HepG2 (cell line): ENCODE measurements around the gene HELZ2. TPM values are rescaled to one million over a fixed set of nuclear protein-coding genes. Genes with fewer than 3 reads are reported as not detected.

Source experiments
- ATAC-seq: fragments of 200-7000 bp; cut with Tn5 transposase; 3 replicates; pipeline ENCODE4 v1.9.1; 2020; ENCODE audit warnings: mild to moderate bottlenecking, moderate library complexity
- BruUV-seq: library from RNA; stranded (reverse); fragments of 400-500 nt; replicated peaks from 2 replicates; lab custom pipeline; 2021; lab: Mats Ljungman, UMichigan
- CTCF ChIA-PET: fragments of 300-600 bp; formaldehyde crosslinking; extraction: SDS; loops from one replicate; lab custom pipeline; 2021; ENCODE audit warnings: low total read pairs, inconsistent platforms, low intra/inter-chr PET ratio; lab: Yijun Ruan, JAX
- POLR2A ChIA-PET: fragments of 350-600 bp; sonication (Branson Sonifier 250); formaldehyde crosslinking; loops from one replicate; lab custom pipeline; 2020; ENCODE audit warnings: antibody characterized with exemption, inconsistent platforms; lab: Yijun Ruan, JAX
- DNase-seq: peaks from one replicate; pipeline ENCODE4 v3.0.0-alpha.2; 2015; ENCODE audit warnings: low spot score
- FAIRE-seq: peaks from 3 replicates; lab custom pipeline; 2011; peaks lifted over from hg19 to GRCh38; lab: Jason Lieb, UNC
- H2AFZ ChIP-seq: one replicate; pipeline ENCODE4 v1.6.1; 2011; ENCODE audit warnings: low read length, inconsistent platforms
- H3K27ac ChIP-seq: fragments of 300-600 bp; 3 replicates; pipeline ENCODE4 v1.8.0; 2011; ENCODE audit warnings: mixed run types, mild to moderate bottlenecking, mixed read lengths, low read length, inconsistent platforms; ENCODE audit not compliant: insufficient read depth; ENCODE audit errors: extremely low read length
- H3K27me3 ChIP-seq, 2 experiments: fragments of 200-600 bp in 1 of 2; 2 replicates in 1 of 2; 3 replicates in 1 of 2; pipeline versions ENCODE4 v1.6.0 to v1.8.0; 2011; ENCODE audit warnings: low read length in 2 of 2, mild to moderate bottlenecking in 2 of 2, moderate library complexity in 2 of 2, inconsistent platforms in 1 of 2; ENCODE audit not compliant: insufficient read depth in 2 of 2, control insufficient read depth in 1 of 2
- H3K36me3 ChIP-seq, 2 experiments: fragments of 200-600 bp in 1 of 2; replicated peaks in 1 of 2; 2 replicates in 1 of 2; 3 replicates in 1 of 2; pipeline versions ENCODE4 v1.5.1 to v1.8.0; 2011; ENCODE audit warnings: low read length in 2 of 2, inconsistent platforms in 1 of 2; ENCODE audit not compliant: insufficient read depth in 2 of 2, control insufficient read depth in 1 of 2
- H3K4me1 ChIP-seq: 2 replicates; pipeline ENCODE4 v1.5.1; 2012; ENCODE audit warnings: low read length, inconsistent platforms; ENCODE audit not compliant: insufficient read depth
- H3K4me2 ChIP-seq: 2 replicates; pipeline ENCODE4 v1.6.0; 2011; ENCODE audit warnings: low read depth, low read length, inconsistent platforms
- H3K4me3 ChIP-seq, 3 experiments: fragments of 200-600 bp in 1 of 3; sonication (generic), shearing (Covaris generic) in 1 of 3; replicated peaks in 1 of 3; 2 replicates each; pipeline ENCODE4 v1.5.1; 2011 to 2016; ENCODE audit warnings: low read length in 3 of 3, inconsistent platforms in 2 of 3, low read depth in 2 of 3, mild to moderate bottlenecking in 2 of 3, control low read depth in 1 of 3, mixed read lengths in 1 of 3; ENCODE audit not compliant: insufficient read depth in 1 of 3
- H3K79me2 ChIP-seq: one replicate; pipeline ENCODE4 v1.6.1; 2011; ENCODE audit warnings: low read length, inconsistent platforms; ENCODE audit not compliant: insufficient read depth
- H3K9ac ChIP-seq: 2 replicates; pipeline ENCODE4 v1.6.0; 2011; ENCODE audit warnings: mild to moderate bottlenecking, low read depth, low read length, inconsistent platforms; ENCODE audit not compliant: insufficient read depth
- H3K9me3 ChIP-seq: 2 replicates; pipeline ENCODE4 v1.5.1; 2012; ENCODE audit warnings: mild to moderate bottlenecking, low read length
- H4K20me1 ChIP-seq: 2 replicates; pipeline ENCODE4 v1.6.0; 2011; ENCODE audit warnings: inconsistent platforms, mild to moderate bottlenecking, low read length, moderate library complexity; ENCODE audit not compliant: insufficient read depth
- AKAP8 ChIP-seq: sonication (generic); formaldehyde crosslinking; IDR thresholded peaks from 2 replicates; pipeline ENCODE4 v1.5.1; 2020; ENCODE audit warnings: mild to moderate bottlenecking, missing genetic modification reagents
- ATF3 ChIP-seq: sonication (generic); formaldehyde crosslinking; IDR thresholded peaks from 2 replicates; pipeline ENCODE4 v1.4.0; 2020; ENCODE audit warnings: missing genetic modification reagents
- CREM ChIP-seq, 2 experiments: sonication (generic) in 1 of 2; formaldehyde crosslinking in 1 of 2; IDR thresholded peaks; 2 replicates each; pipeline versions ENCODE4 v1.4.0 to v1.6.1; 2016 to 2020; ENCODE audit warnings: antibody characterized with exemption in 1 of 2, mild to moderate bottlenecking in 1 of 2, missing genetic modification reagents in 1 of 2
- FOXA3 ChIP-seq: IDR thresholded peaks from 2 replicates; pipeline ENCODE4 v1.6.1; 2016; ENCODE audit warnings: missing genetic modification reagents, missing compliant biosample characterization
- GABPB1 ChIP-seq: IDR thresholded peaks from 2 replicates; pipeline ENCODE4 v1.6.1; 2016; ENCODE audit warnings: mild to moderate bottlenecking, missing genetic modification reagents, moderate library complexity, missing compliant biosample characterization
- HOXA5 ChIP-seq: sonication (generic); formaldehyde crosslinking; IDR thresholded peaks from 2 replicates; pipeline ENCODE4 v1.4.0; 2020; ENCODE audit warnings: missing genetic modification reagents
- ISX ChIP-seq: sonication (generic); formaldehyde crosslinking; conservative IDR thresholded peaks from 2 replicates; pipeline ENCODE4 v1.5.0; 2020; ENCODE audit warnings: missing genetic modification reagents
- JUN ChIP-seq: sonication (generic); formaldehyde crosslinking; IDR thresholded peaks from 2 replicates; pipeline ENCODE4 v1.4.0; 2020; ENCODE audit warnings: mild to moderate bottlenecking, missing genetic modification reagents
- MATR3 ChIP-seq: sonication (generic); formaldehyde crosslinking; IDR thresholded peaks from 2 replicates; pipeline ENCODE4 v1.4.0; 2020; ENCODE audit warnings: missing genetic modification reagents
- NFYC ChIP-seq: IDR thresholded peaks from 2 replicates; pipeline ENCODE4 v1.6.1; 2016; ENCODE audit warnings: missing genetic modification reagents, missing compliant biosample characterization
- PATZ1 ChIP-seq: sonication (generic); formaldehyde crosslinking; IDR thresholded peaks from 2 replicates; pipeline ENCODE4 v1.4.0; 2020; ENCODE audit warnings: missing genetic modification reagents
- PHF21A ChIP-seq: sonication (generic); formaldehyde crosslinking; IDR thresholded peaks from 2 replicates; pipeline ENCODE4 v1.5.0; 2020; ENCODE audit warnings: mild to moderate bottlenecking, missing genetic modification reagents
- ZNF225 ChIP-seq: sonication (generic); formaldehyde crosslinking; IDR thresholded peaks from 2 replicates; pipeline ENCODE4 v1.4.0; 2020; ENCODE audit warnings: mild to moderate bottlenecking, missing genetic modification reagents
- ZNF574 ChIP-seq: sonication (generic); formaldehyde crosslinking; IDR thresholded peaks from 2 replicates; pipeline ENCODE4 v1.4.0; 2020; ENCODE audit warnings: missing genetic modification reagents
- WGBS: methylation state at CpG from one replicate; pipeline ENCODE4 v1.1.6; 2017; ENCODE audit warnings: low lambda C conversion rate; 5-methylcytosine and 5-hydroxymethylcytosine counted together
- in situ Hi-C: cut with HindIII; loops from 2 replicates; pipeline ENCODE4 v1.10.0; 2017; ENCODE audit warnings: low pct_unique_long_range_greater_than_20kb; ENCODE audit not compliant: extremely low pct_ligation_motif_present
- intact Hi-C: fragments of 100-400 bp; cut with micrococcal nuclease; formaldehyde crosslinking; loops from one replicate; pipeline ENCODE4 v1.10.0; 2022; ENCODE audit not compliant: unreplicated experiment
- polyA plus RNA-seq, 8 experiments: library from polyadenylated mRNA; depleted of rRNA in 3 of 8; stranded (reverse) in 7 of 8; unstranded in 1 of 8; fragments of >200 nt; fragmentation: Illumina TruSeq in 4 of 8; extraction: Trizol in 4 of 8; gene quantifications; 2 replicates each; pipeline versions ENCODE4 v1.2.1 to v1.2.3, GENCODE V29; 2011 to 2016; ENCODE audit warnings: low read depth in 4 of 8, missing spikeins in 1 of 8, mixed read lengths in 1 of 8; ENCODE audit not compliant: insufficient read depth in 1 of 8
- total RNA-seq, 5 experiments: library from RNA; depleted of rRNA; stranded (reverse); fragments of >200 nt; fragmentation: Illumina TruSeq; extraction: Trizol; gene quantifications; 2 replicates each; pipeline ENCODE4 v1.2.3, GENCODE V29; 2016; ENCODE audit warnings: low read depth in 1 of 5

Gene HELZ2
- total and polyA plus RNA-seq, 2 of the 13 experiments (the other 11 are each of a cell fraction or from before 2014, with no cell fraction given) = 9.6 to 10.1 TPM

GRCh38 chr20:63542696-63543095 is 31.3 kb downstream of the HELZ2 start:
- DNase-seq = no peak
- BruUV-seq = no TSS peak
- H3K27me3 ChIP-seq = peaks cover 46 to 87% of the 10 kb centered on the region in 2 experiments
- no peaks in the 10 kb centered on the region for H3K36me3 ChIP-seq
- H3K9me3 ChIP-seq = no peaks in the 10 kb centered on the region
- peaks cover 38% of the 10 kb centered on the region for H3K4me1 ChIP-seq
- H3K4me2 ChIP-seq = no peak overlapping the region
- H2AFZ ChIP-seq = no peak overlapping the region
- intact Hi-C loops (no loop called here), in situ Hi-C loops (no loop called here)
- WGBS = 39% methylated on average over 8 of the region's 10 CpGs
- no peak overlapping the region for H3K9ac ChIP-seq
- 0 out of 2 replicates have a peak, but pooled peaks have one; percentile 7 for TF ChIP-seq GABPB1 (CRISPR knock-in tag)
- TF ChIP-seq NFYC (CRISPR knock-in tag) = no peak
- no peaks in the 10 kb centered on the region; the same call in 1 of the 2 replicates for H4K20me1 ChIP-seq
- no peak for FAIRE-seq
- no peak overlapping the region for H3K4me3 ChIP-seq
- CTCF ChIA-PET = no interaction called here
- H3K79me2 ChIP-seq = no peaks in the 10 kb centered on the region
- H3K27ac ChIP-seq = no peak overlapping the region
- POLR2A ChIA-PET = interaction anchor here (1.2 kb wide), 1 partner anchor 22 kb away, joined by 5 read pairs; the partner anchor contains the start of gene PPDPF
- no peak for ATAC-seq

GRCh38 chr20:63542031-63542559 is 31.9 kb downstream of the HELZ2 start:
- peaks cover 49 to 82% of the 10 kb centered on the region in 2 experiments for H3K27me3 ChIP-seq
- POLR2A ChIA-PET = interaction anchor here (0.6 kb wide), 1 partner anchor 545 kb away, joined by 3 read pairs; no protein-coding TSS in a partner anchor
- no peak overlapping the region for H2AFZ ChIP-seq
- DNase-seq (no peak), FAIRE-seq (no peak), ATAC-seq (no peak)
- H3K79me2 ChIP-seq = no peaks in the 10 kb centered on the region
- WGBS = 53% methylated on average over 29 of the region's 36 CpGs
- in situ Hi-C loops (no loop called here), intact Hi-C loops (no loop called here)
- H3K4me2 ChIP-seq = no peak overlapping the region
- BruUV-seq = no TSS peak
- H3K9me3 ChIP-seq = no peaks in the 10 kb centered on the region
- H3K4me3 ChIP-seq = no peak overlapping the region
- no peaks in the 10 kb centered on the region; the same call in 1 of the 2 replicates for H4K20me1 ChIP-seq
- no peaks in the 10 kb centered on the region for H3K36me3 ChIP-seq
- H3K9ac ChIP-seq = no peak overlapping the region
- peaks cover 44% of the 10 kb centered on the region for H3K4me1 ChIP-seq
- no peak overlapping the region for H3K27ac ChIP-seq
- CTCF ChIA-PET = no interaction called here
- TF ChIP-seq ZNF574 (no peak), CREM (IDR thresholded peaks at IDR 0.05) (no peak), CREM (CRISPR knock-in tag; IDR thresholded peaks at IDR 0.05) (no peak), ATF3 (CRISPR knock-in tag) (no peak), PHF21A (no peak), ZNF225 (CRISPR knock-in tag) (no peak), ISX (CRISPR knock-in tag) (no peak), HOXA5 (CRISPR knock-in tag) (no peak), MATR3 (CRISPR knock-in tag) (no peak), AKAP8 (no peak), JUN (CRISPR knock-in tag) (no peak), PATZ1 (CRISPR knock-in tag) (no peak), FOXA3 (CRISPR knock-in tag) (no peak)
